ENCODE measurements around the gene TMUB1. TPM values are rescaled to one million over a fixed set of nuclear protein-coding genes. Genes with fewer than 3 reads are reported as not detected.
A peak's percentile ranks its signal among the peaks of the same experiment; 100 is the strongest.

Gene TMUB1
- total and polyA plus RNA-seq, 12 donors = 18.5 to 88.2 (median 26.1) TPM

GRCh38 chr7:151035902-151036301 lies 47.4 kb downstream of the TMUB1 start:
- ATAC-seq = peak in 1 of 8 donors; percentile 2
- WGBS, 2 donors = 93 to 94% methylated on average over 17 of the region's 17 CpGs
- Histone ChIP-seq H3K4me3 (no peak overlapping the region), H3K9me3 (no peaks in the 10 kb centered on the region), H3K36me3 (peaks cover 0 to 60% (median 12%) of the 10 kb centered on the region in 9 donors), H3K4me1 (peaks cover 10 to 35% (median 22%) of the 10 kb centered on the region in 9 donors), H3K27ac (no peak overlapping the region), H3K27me3 (no peaks in the 10 kb centered on the region)
- TF ChIP-seq CTCF (IDR thresholded peaks at IDR 0.05) = no peak
- DNase-seq = no peak
- intact Hi-C loops (cut with DNase I) = loop anchor here in 2 of 10 donors (10.0 kb wide), 1 partner anchor 69 kb away; no protein-coding TSS in a partner anchor

- 75 to 79% methylated on average over 21 of the region's 21 CpGs for WGBS, 2 donors
- Histone ChIP-seq H3K27me3 (no peaks in the 10 kb centered on the region), H3K4me1 (peaks cover 10 to 34% (median 21%) of the 10 kb centered on the region in 9 donors), H3K9me3 (no peaks in the 10 kb centered on the region), H3K4me3 (no peak overlapping the region), H3K36me3 (peaks cover 0 to 62% (median 12%) of the 10 kb centered on the region in 9 donors), H3K27ac (peak overlapping the region in 7 of 10 donors; percentile 3 to 67 (median 37))
- DNase-seq (peak in 1 of 2 donors; percentile 52), ATAC-seq (peak in 7 of 8 donors; percentile 25 to 74 (median 65))
- TF ChIP-seq CTCF (IDR thresholded peaks at IDR 0.05) = no peak
- intact Hi-C loops (cut with DNase I) = loop anchor here in 2 of 10 donors (10.0 kb wide), 1 partner anchor 70 kb away; no protein-coding TSS in a partner anchor
Measured at GRCh38 chr7:151035026-151035717, 48.1 kb downstream of the TMUB1 start.

- Histone ChIP-seq H3K9me3 (no peaks in the 10 kb centered on the region), H3K4me1 (peaks cover 10 to 32% (median 19%) of the 10 kb centered on the region in 9 donors), H3K27ac (peak overlapping the region in 7 of 10 donors; percentile 3 to 67 (median 37)), H3K27me3 (no peaks in the 10 kb centered on the region), H3K4me3 (no peak overlapping the region), H3K36me3 (peaks cover 0 to 62% (median 12%) of the 10 kb centered on the region in 9 donors)
- TF ChIP-seq CTCF (IDR thresholded peaks at IDR 0.05) = no peak
- no peak for DNase-seq
- no peak for ATAC-seq
- intact Hi-C loops (cut with DNase I) = loop anchor here in 3 of 10 donors (5.0 to 10.0 kb wide), 2 partner anchors 70 to 78 kb away; no protein-coding TSS in a partner anchor
- 90 to 96% methylated on average over 21 of the region's 21 CpGs for WGBS, 2 donors
Measured at GRCh38 chr7:151034312-151035025, 48.8 kb downstream of the TMUB1 start.

- 83 to 98% methylated on average over 5 of the region's 5 CpGs for WGBS, 2 donors
- no peak for TF ChIP-seq CTCF (IDR thresholded peaks at IDR 0.05)
- Histone ChIP-seq H3K27me3 (no peaks in the 10 kb centered on the region), H3K27ac (no peak overlapping the region), H3K9me3 (no peaks in the 10 kb centered on the region), H3K4me3 (no peak overlapping the region), H3K36me3 (peaks cover 0 to 62% (median 12%) of the 10 kb centered on the region in 9 donors), H3K4me1 (peaks cover 5 to 32% (median 19%) of the 10 kb centered on the region in 9 donors)
- no peak for DNase-seq
- intact Hi-C loops (cut with DNase I) = loop anchor here in 3 of 10 donors (5.0 to 10.0 kb wide), 2 partner anchors 71 to 78 kb away; no protein-coding TSS in a partner anchor
- ATAC-seq = no peak
Measured at GRCh38 chr7:151033864-151034249, 49.4 kb downstream of the TMUB1 start.
